NB4 (cell line): Measurements from ENCODE around the gene CFAP100.

Experiments used
- CTCF ChIP-seq: IDR thresholded peaks from one replicate; pipeline ENCODE4 v1.5.1; 2012; ENCODE audit warnings: low read depth, low read length
- MAX ChIP-seq: IDR thresholded peaks from 2 replicates; pipeline ENCODE4 v1.6.1; 2011; ENCODE audit warnings: low read depth, low read length
- MYC ChIP-seq: IDR thresholded peaks from 2 replicates; pipeline ENCODE4 v1.6.1; 2011; ENCODE audit warnings: low read depth, low read length
- POLR2A ChIP-seq: IDR thresholded peaks from 2 replicates; pipeline ENCODE4 v1.6.1; 2011; ENCODE audit warnings: mild to moderate bottlenecking; ENCODE audit not compliant: insufficient read length; ENCODE audit errors: extremely low read depth

- TF ChIP-seq CTCF: no peak
- TF ChIP-seq POLR2A: no peak
- TF ChIP-seq MYC: no peak
- no peak for TF ChIP-seq MAX
Observed at GRCh38 chr3:126399756-126400155, 5.0 kb downstream of the CFAP100 start.
